GM08714 (cell line): ENCODE measurements around the gene ASPN.

Experiments
- H3K4me3 ChIP-seq: fragments of 200-500 bp; sonication (Bioruptor generic); 2 replicates; pipeline ENCODE4 v1.5.1; 2014; ENCODE audit warnings: mild to moderate bottlenecking, low read length, inconsistent platforms
- ZNF274 ChIP-seq: IDR thresholded peaks from 2 replicates; pipeline ENCODE4 v1.6.1; 2012; ENCODE audit warnings: mild to moderate bottlenecking, low read depth, low read length

Gene ASPN

DNA sequence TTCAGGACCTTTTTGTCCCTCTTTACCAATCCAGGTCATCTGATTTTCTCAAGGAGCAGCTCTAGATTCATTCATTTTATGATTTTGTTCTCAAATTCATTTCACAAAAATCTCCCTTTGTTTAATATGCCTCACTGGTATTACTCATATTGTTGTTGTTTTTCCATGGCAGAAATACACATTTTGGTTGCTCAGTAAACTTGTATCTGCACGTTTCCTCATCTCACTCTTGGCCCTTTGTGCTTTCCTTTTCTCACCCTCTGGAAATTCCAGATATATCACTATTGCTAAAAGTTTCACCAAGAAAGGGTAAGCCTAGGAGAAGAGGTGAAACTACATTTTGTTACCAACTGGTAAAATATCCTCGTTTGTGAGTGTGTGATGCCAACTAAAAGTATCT, 14.8 kb downstream of the ASPN start:
- no peak for TF ChIP-seq ZNF274
- no peak overlapping the region for H3K4me3 ChIP-seq

DNA sequence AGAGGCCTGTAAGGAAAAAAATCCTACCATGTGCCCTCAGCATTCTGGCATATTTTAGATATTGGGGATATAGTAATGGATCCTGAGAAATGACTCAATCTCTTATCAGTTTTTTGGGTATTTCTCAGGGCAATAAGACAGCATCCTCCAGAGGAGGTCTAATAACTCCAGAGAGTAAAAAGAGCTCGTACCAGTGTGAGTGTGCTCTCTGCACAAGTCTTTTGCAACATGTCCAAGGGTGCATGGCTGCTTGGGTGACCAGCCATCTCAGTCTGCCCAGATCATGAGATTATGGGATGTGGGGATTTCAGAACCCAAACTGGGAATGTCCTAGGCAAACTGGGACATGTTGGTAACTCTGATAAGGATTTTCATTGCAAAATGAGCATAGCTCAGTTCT, 15.3 kb downstream of the ASPN start:
- no peak overlapping the region for H3K4me3 ChIP-seq
- no peak for TF ChIP-seq ZNF274

DNA sequence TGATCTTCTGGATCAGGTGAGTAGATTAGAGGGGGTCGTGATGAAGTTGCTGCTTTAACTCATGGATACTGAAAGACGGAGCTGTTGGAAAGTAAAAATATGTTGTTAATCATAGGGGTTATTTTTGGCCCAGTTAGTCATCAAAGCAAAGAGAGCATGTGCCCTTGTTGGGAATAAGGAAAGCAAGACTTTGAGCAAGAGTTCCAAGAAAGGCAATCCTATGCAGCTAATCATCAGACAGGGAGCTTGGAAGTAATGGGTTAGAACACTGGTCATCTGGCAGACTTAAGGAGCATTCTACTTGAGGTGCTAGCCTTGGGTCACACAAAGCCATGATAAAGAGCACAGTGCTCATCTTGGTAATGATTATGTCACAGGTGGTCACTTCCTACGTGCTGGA, 18.3 kb downstream of the ASPN start:
- H3K4me3 ChIP-seq: no peak overlapping the region
- no peak for TF ChIP-seq ZNF274

DNA sequence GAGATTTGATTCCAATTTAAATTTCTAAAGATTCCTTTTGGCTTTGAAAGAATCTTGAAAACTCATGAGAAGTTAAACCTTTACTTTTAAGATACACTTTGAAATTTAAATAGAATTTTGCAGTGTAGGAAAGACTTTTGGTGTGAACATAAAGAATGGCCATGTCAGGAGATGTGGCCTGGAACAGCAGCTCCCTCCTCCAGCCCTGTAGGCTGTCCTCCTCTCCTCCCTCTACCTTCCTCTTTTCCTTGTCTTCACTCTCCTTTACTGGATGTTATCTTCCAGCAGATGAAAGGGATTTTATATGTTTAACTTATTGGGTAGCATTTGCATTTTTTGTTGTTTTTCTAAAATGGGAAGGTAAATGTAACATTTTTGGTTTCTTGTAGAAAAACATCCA, 18.9 kb downstream of the ASPN start:
- TF ChIP-seq ZNF274: no peak

DNA sequence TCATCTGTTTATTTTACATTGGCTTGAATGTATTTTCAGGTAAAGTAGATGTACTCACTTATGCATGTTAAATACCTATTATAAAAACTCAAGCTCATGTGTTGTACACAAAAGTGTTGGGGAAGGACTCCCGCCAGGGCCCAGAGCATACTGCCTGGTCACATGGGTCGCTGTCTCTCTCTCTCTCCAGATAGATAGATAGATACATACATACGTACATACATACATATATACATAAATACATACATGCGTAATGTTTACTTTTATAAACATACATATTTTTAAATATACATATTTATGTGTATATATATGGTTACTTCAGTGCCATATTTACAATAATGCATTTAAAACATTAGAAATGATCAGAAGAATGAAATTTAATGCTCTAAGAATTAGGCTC, 24.7 kb downstream of the ASPN start:
- TF ChIP-seq ZNF274: no peak

More for the DNA sequence above, 18.9 kb downstream of the ASPN start:
- no peak overlapping the region for H3K4me3 ChIP-seq

DNA sequence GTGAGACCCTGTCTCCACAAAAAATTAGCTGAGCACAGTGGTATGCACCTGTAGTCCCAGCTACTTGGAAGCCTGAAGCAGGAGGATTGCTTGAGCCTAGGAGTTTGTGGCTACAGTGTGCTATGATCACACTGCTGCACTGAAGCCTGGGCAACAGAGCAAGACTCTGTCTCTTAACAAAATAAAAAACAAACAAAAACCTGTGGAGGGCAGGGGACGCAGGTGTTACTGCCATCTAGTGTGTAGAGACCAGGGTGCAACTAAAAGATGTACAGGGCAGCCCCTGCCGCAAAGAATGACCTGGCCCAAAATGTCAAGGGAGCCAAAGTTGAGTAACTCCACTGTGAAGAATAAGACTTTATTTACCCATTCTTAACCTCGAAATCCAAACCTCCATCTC, 27.1 kb downstream of the ASPN start:
- no peak overlapping the region for H3K4me3 ChIP-seq
- TF ChIP-seq ZNF274: no peak

More for the DNA sequence above, 24.7 kb downstream of the ASPN start:
- H3K4me3 ChIP-seq: no peak overlapping the region

DNA sequence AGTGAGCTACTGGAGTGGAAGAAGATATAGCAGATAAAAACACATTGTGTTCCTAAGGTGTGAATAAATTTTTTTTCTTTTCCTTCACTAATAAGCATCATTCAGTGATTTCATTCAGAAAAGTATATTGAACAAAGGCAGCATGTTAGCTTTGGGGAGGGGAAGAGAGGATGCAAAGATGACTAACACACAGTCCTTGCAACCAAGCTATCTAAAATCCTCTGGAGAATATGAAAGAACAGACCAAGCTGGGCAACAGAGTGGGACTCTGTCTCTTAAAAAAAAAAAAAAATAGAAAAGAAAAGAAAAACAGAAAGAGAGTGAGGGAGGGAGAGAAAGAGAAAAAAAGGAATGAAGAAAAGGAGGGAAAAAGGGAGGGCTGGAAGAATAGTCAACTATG, 35.8 kb downstream of the ASPN start:
- H3K4me3 ChIP-seq: no peak overlapping the region
- TF ChIP-seq ZNF274: no peak

DNA sequence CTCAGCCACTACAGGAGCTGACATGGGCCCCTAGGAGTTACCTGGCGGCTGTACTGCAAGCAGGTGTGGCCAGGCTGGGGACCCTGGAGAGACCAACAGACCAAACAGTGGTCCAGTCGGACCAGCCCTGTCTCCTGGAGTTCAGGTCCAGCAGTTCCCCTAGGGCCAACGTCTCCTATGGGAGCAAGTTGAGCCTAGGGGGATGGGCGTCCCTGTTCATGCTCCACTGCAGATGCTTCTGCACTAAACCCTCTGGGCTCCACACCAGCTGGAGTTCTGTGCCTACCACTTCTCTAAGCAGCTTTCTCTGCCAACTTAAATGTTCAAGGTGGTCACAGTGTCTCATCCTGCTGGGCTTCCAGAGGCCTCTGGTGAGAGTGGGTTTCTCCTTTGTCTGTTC, 37.5 kb downstream of the ASPN start:
- no peak for TF ChIP-seq ZNF274
- no peak overlapping the region for H3K4me3 ChIP-seq

DNA sequence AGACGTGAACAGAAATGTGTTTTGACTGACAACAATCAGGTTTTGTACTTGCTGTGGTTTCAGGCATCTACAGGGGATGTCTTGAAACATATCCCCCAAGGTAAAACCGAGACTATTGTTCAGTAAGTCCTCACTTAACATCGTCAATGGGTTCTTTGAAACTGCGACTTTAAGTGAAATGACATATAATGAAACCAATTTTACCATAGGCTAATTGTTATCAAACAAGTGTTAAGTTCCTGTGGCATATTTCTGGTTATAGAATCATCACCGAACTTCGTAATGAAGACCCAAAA, 41.6 kb downstream of the ASPN start:
- no peak for TF ChIP-seq ZNF274
- H3K4me3 ChIP-seq: no peak overlapping the region

DNA sequence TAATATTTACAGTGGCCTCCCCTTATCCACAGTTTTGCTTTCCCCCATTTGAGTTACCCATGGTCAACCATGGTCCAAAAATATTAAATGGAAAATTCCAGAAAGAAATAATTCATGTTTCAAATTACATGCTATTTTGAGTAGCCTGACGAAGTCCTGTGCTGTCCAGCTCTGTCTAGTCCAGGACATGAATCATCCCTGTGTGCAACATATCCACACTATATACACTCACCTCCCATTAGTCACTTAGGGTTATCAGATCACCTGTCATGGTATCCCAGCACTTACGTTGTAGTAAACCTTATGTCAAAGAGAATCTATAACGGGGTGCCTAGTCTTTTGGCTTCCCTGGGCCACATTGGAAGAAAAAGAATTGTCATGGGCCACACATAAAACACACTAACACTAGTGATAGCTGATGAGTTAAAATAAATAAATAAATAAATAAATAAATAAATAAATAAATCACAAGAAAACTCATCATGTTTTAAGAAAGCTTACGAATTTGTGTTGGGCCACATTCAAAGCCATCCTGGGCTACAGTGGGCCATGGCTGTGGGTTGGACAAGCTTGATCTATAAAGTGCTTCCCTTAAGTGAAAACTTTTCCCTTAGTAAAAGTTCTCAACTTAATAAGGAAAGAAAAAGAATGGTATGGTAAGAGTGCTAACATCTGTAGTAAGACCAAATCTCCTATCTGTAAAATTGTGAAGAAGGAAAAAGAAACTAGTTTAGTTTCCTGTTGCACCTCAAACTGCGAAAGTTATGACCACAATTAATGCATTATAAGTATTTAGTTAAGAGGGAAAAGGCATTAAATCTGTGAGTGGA, 42.2 kb downstream of the ASPN start:
- no peak for TF ChIP-seq ZNF274
- H3K4me3 ChIP-seq: no peak overlapping the region

DNA sequence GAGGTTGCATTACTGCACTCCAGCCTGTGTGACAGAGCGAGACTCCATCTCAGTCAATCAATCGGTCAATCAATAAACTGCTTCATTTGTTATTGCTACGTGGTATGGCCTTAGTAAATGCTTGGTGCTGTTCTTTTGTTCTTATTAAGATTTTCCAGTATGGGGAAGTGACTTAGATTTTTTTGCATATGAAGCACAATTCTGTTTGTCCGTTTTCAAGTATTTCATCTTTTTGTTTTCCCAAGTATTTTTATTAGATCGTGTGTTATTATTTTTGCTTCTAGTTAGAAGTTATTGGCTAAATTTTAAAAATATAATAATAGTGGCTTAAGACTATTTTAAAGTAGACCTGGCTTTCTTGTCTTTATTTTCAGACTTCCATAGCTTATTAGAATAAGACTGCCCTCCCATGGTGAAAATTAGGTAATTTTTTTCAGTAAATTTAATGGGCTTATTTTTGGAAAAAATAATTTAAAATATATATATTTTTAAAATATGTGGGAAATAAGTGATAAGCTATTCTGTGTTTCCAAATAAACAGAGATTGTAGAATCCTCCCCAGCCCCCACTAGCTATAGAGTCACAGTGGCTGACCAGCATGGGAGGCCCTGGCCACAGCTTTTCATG, 43.3 kb downstream of the ASPN start:
- no peak overlapping the region for H3K4me3 ChIP-seq
- no peak for TF ChIP-seq ZNF274

DNA sequence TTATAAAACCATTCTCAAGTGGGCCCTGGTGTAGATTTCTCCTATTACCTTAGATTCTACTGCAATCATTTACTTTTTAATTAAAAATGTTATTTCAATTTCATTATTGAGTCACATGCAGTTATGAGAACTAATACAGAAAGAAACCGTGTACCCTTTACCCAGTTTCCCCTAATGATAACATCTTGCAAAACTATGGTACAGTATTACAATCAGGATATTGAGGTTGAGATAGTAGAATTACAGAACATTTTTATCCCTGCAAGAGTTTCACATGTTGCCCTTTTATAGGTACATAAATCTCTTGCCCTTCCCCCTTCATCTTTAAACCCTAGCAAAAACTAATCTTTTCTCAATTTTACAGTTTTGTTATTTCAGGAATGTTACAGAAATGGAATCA, 47.0 kb downstream of the ASPN start:
- H3K4me3 ChIP-seq: no peak overlapping the region
- no peak for TF ChIP-seq ZNF274

DNA sequence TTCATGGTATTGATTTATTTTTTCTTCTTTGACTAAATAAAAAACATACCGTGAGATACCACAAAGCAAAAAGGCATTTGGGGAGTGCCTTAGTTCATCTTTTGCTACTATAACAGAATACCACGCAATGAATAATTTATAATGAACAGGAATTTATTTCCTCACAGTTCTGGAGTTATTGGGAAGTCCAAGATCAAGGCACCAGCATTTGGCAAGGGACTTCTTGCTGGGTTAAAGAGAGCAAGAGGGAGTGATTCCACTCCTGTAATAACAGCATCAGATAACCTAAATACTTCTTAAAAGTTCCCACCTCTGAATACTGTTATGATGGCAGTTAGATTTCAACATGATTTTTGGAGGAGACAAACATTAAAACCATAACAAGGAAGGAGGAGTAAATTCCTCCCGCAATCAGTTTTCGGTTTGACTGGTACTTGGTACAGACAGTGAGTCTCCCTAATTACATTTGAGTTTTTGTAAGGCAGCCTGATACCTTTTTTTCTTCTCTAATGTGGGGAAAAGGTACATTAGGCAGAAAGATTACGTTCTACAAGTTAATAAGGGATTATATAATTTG, 49.2 kb downstream of the ASPN start:
- no peak for TF ChIP-seq ZNF274
- H3K4me3 ChIP-seq: no peak overlapping the region

DNA sequence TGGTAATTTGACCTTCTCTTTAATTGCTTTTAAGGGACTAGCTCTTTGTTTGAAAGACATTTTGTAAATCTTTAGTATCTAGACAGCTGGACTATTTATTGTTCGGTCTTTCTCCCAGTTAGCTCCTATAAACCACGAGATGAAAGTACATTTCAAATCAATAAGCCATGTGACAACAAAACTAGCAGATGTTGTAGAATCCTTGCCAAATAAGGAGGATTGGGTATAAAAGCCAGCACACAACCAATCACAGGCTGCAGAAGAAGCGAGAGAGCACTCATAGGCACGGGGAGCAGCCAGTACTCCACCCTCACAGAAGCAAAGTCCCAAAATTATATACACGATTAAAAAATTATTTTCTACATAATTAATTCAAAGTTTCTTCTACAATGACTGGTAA, 50.0 kb downstream of the ASPN start:
- TF ChIP-seq ZNF274: no peak

DNA sequence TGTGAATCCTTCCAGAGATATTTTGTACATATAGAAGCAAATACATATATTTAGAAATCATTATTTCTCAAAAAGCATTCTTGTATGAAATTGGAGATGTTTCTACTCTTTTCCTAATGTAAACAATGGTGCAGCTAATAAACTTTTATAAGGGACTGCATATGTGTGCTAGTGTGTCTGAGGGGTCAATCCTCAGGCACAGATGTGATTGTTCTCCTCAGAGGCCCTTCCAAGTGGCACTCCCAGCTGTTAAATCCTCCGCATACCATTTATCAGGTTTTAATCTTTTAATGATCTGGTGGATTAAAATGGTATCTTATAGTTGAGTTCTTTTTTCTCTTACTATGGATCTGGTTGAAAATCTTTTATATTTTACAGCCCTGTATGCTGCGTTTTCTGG, 52.5 kb downstream of the ASPN start:
- TF ChIP-seq ZNF274: no peak
- H3K4me3 ChIP-seq: no peak overlapping the region

More for the DNA sequence above, 50.0 kb downstream of the ASPN start:
- no peak overlapping the region for H3K4me3 ChIP-seq
